GM18868 (cell line): ENCODE measurements around the gene B4GALNT3.

Source experiments
- ATAC-seq: cut with Tn5 transposase; IDR thresholded peaks from one replicate; pipeline ENCODE4 v1.9.1; 2021; ENCODE audit warnings: mild to moderate bottlenecking, moderate library complexity; ENCODE audit not compliant: unreplicated experiment

Gene B4GALNT3

GRCh38 chr12:553216-554000 is 93.7 kb downstream of the B4GALNT3 start:
- ATAC-seq = no peak

GRCh38 chr12:554001-554285 is 94.2 kb downstream of the B4GALNT3 start:
- ATAC-seq = no peak

- no peak for ATAC-seq
Observed at GRCh38 chr12:556498-556897, 96.8 kb downstream of the B4GALNT3 start.

- no peak for ATAC-seq
Observed at GRCh38 chr12:558580-558979, 98.8 kb downstream of the B4GALNT3 start.

- ATAC-seq = no peak
Observed at GRCh38 chr12:559208-559905, 99.6 kb downstream of the B4GALNT3 start.

- no peak for ATAC-seq
Observed at GRCh38 chr12:559906-560455, 100.2 kb downstream of the B4GALNT3 start.

GRCh38 chr12:560691-561390 is 101.1 kb downstream of the B4GALNT3 start:
- no peak for ATAC-seq

- no peak for ATAC-seq
Observed at GRCh38 chr12:561391-561705, 101.6 kb downstream of the B4GALNT3 start.

GRCh38 chr12:561908-562593 is 102.3 kb downstream of the B4GALNT3 start:
- ATAC-seq = no peak

GRCh38 chr12:562634-563033 is 102.9 kb downstream of the B4GALNT3 start:
- no peak for ATAC-seq

- ATAC-seq = no peak
Observed at GRCh38 chr12:563250-563781, 103.6 kb downstream of the B4GALNT3 start.

GRCh38 chr12:563787-564298 is 104.1 kb downstream of the B4GALNT3 start:
- no peak for ATAC-seq

GRCh38 chr12:565161-565560 is 105.4 kb downstream of the B4GALNT3 start:
- no peak for ATAC-seq

GRCh38 chr12:565589-566105 is 105.9 kb downstream of the B4GALNT3 start:
- no peak for ATAC-seq

- ATAC-seq = no peak
Observed at GRCh38 chr12:568486-568885, 108.7 kb downstream of the B4GALNT3 start.

GRCh38 chr12:569091-569676 is 109.4 kb downstream of the B4GALNT3 start:
- ATAC-seq = no peak

- peak; percentile 51 for ATAC-seq
Observed at GRCh38 chr12:569803-570434, 110.2 kb downstream of the B4GALNT3 start.

GRCh38 chr12:570435-570920 is 110.7 kb downstream of the B4GALNT3 start:
- ATAC-seq = no peak

- ATAC-seq = no peak
Observed at GRCh38 chr12:570921-571794, 111.4 kb downstream of the B4GALNT3 start.
